Psoas muscle (tissue), 8 donors: ENCODE measurements around the gene MED20. TPM values are rescaled to one million over a fixed set of nuclear protein-coding genes. Genes with fewer than 3 reads are reported as not detected.

Experiments
- ATAC-seq, 4 donors: fragments of 200-7000 bp; cut with Tn5 transposase; one replicate each; pipeline ENCODE4 v1.9.1; 2020; ENCODE audit warnings: moderate library complexity in 3 of 4, mild to moderate bottlenecking in 2 of 4
- DNase-seq, 2 donors: peaks; one replicate each; pipeline ENCODE4 v3.0.0-alpha.2; 2020
- H3K27ac ChIP-seq: fragments of 200-600 bp; one replicate; pipeline ENCODE4 v1.8.0; 2022
- H3K27me3 ChIP-seq, 3 donors: fragments of 200-600 bp in 1 of 3; one replicate each; pipeline versions ENCODE4 v1.6.1 to v1.8.0; 2013 to 2022; ENCODE audit warnings: low read length in 2 of 3, mild to moderate bottlenecking in 2 of 3, moderate library complexity in 1 of 3; ENCODE audit not compliant: insufficient read depth in 3 of 3
- H3K36me3 ChIP-seq, 2 donors: fragments of 200-600 bp in 1 of 2; one replicate each; pipeline versions ENCODE4 v1.6.1 to v1.8.0; 2013 to 2022; ENCODE audit warnings: low read depth in 1 of 2, mild to moderate bottlenecking in 1 of 2, moderate library complexity in 1 of 2; ENCODE audit not compliant: insufficient read depth in 1 of 2
- H3K4me1 ChIP-seq: fragments of 200-600 bp; one replicate; pipeline ENCODE4 v1.8.0; 2022
- H3K4me3 ChIP-seq: fragments of 200-600 bp; one replicate; pipeline ENCODE4 v1.8.0; 2022; ENCODE audit warnings: mild to moderate bottlenecking
- H3K9me3 ChIP-seq: fragments of 200-600 bp; one replicate; pipeline ENCODE4 v1.8.0; 2022
- WGBS, 3 donors: extraction: QIAGEN DNeasy Blood & Tissue Kit; methylation state at CpG; one replicate each; pipeline versions ENCODE4 v1.1.6 to v1.1.7; 2013; 5-methylcytosine and 5-hydroxymethylcytosine counted together
- intact Hi-C, 2 donors: fragments of 100-400 bp; cut with DNase I; formaldehyde crosslinking; loops; one replicate each; pipeline versions ENCODE4 v1.11.0 to v1.14.2; 2022
- polyA plus RNA-seq, 3 donors: library from polyadenylated mRNA; stranded (reverse); fragments of 200-250 nt; gene quantifications; one replicate each; pipeline ENCODE4 v1.2.3, GENCODE V29; 2013
- total RNA-seq, 4 donors: library from RNA; stranded (reverse); fragmentation: NEBNext Ultra II Directional in 2 of 4; extraction: Animal tissue kit (Norgen Biotek cat#: 25700) in 2 of 4; gene quantifications; one replicate each; pipeline versions ENCODE4 v1.2.1 to v1.2.4, GENCODE V29; 2021 to 2023
- TF ChIP-seq, protein P1 (sequence below): fragments of 200-600 bp; IDR thresholded peaks from one replicate; pipeline ENCODE4 v1.8.0; 2022; ENCODE audit warnings: antibody characterized with exemption
- donor health status: healthy with polysubstance abuse.
- donor health status: DM: no; HTN: no; CAD: no; lungs with moderate emphysema.
- donor health status: Bipolar disorder and iron deficiency.
- donor health status: healthy.
- donor health status: DM: yes; HTN: yes; CAD: no.
- donor health status: DM: no; HTN: no; CAD: no.
- donor health status: DM: no; HTN: no; CAD: no.
- donor health status: DM: yes; HTN: yes; CAD: no.

The MED20 gene
- total and polyA plus RNA-seq, 7 donors, result 9.2 to 28.1 (median 16.4) TPM

DNA sequence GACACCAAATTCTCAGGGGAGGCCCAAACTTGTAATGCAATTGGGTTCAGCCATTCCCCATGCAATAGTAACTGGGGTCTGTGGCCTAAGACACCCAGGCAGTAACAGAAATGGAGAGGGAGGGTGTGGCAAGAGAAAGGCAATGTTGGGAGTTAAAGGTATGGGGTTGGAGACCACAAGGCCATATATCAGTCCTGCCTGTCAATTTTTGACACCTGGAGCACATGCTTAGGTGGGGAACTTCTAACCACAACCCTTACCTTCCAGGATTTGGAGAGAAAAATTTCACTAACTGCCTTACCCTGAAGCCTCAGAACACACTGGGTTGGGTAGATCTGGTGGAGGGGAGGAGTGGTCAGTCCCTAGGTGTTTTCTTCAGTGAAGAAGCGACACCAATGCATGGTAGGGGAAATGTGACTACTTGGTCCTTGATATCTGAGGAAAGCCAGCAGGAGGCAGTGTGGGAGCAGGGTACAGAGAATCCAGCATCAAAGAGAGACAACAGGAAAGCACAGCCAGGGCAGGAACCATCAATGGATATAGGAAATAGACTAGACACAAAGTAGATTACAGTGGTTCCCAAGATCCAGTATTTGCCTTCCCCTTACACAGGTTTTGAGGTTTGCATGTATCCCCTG, 18.9 kb downstream of the MED20 start:
- no peak for DNase-seq
- peaks cover 5 to 40% of the 10 kb centered on the region in 2 donors for H3K36me3 ChIP-seq
- no peak overlapping the region for H3K4me3 ChIP-seq
- no peak overlapping the region for H3K27ac ChIP-seq
- TF ChIP-seq, protein P1, sequence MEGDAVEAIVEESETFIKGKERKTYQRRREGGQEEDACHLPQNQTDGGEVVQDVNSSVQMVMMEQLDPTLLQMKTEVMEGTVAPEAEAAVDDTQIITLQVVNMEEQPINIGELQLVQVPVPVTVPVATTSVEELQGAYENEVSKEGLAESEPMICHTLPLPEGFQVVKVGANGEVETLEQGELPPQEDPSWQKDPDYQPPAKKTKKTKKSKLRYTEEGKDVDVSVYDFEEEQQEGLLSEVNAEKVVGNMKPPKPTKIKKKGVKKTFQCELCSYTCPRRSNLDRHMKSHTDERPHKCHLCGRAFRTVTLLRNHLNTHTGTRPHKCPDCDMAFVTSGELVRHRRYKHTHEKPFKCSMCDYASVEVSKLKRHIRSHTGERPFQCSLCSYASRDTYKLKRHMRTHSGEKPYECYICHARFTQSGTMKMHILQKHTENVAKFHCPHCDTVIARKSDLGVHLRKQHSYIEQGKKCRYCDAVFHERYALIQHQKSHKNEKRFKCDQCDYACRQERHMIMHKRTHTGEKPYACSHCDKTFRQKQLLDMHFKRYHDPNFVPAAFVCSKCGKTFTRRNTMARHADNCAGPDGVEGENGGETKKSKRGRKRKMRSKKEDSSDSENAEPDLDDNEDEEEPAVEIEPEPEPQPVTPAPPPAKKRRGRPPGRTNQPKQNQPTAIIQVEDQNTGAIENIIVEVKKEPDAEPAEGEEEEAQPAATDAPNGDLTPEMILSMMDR, result peak; percentile 11
- 96 to 97% (median 96%) methylated on average over 1 of the region's 1 CpG for WGBS, 3 donors
- intact Hi-C loops, result no loop called here
- no peaks in the 10 kb centered on the region for H3K9me3 ChIP-seq
- no peak for ATAC-seq
- no peaks in the 10 kb centered on the region for H3K27me3 ChIP-seq
- no peaks in the 10 kb centered on the region for H3K4me1 ChIP-seq

DNA sequence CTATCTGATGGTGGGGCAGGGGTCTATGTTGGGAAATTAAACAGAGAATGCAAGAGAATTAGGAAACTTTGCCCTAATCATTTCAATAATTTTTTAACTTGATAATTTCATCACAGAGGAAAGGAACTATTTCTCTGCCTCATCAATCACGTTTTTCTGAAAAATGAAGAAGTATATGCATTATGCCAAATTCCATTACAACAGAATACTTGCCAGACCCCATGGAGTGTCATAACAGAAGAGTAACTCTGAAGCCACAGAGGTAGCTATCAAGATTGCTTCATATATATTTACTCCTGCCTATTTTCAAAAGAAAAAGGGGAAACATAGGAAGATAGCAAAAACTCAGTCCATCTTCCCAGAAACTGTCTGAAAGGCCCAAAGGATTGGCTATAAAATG, 20.1 kb downstream of the MED20 start:
- Histone ChIP-seq H3K4me3 (no peak overlapping the region), H3K27me3 (no peaks in the 10 kb centered on the region), H3K4me1 (peaks cover 5% of the 10 kb centered on the region), H3K27ac (no peak overlapping the region), H3K9me3 (no peaks in the 10 kb centered on the region), H3K36me3 (peaks cover 0 to 28% of the 10 kb centered on the region in 2 donors)
- ATAC-seq, result no peak
- intact Hi-C loops, result no loop called here
- TF ChIP-seq, protein P1, result no peak
- DNase-seq, result no peak
- WGBS, 3 donors, result 77 to 88% (median 79%) methylated on average over 1 of the region's 1 CpG

DNA sequence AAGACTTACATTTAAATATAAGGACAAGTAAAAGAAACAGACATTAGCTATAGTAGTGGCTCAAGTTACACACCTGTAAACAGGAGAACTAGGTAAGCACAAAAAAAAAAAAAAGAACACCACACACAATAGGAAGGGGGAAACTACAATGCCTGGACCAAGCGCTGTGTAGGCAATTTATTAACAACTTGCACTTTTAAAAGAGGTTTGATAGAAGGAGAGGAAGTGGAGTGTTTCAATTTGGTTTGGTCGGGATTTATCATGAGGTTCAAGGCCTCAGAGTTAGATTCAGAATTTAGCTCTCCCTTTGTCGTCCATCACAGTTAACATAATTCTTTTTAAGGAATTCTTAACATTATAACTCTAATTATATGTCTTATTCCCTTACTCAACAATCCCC, 24.7 kb downstream of the MED20 start:
- Histone ChIP-seq H3K4me1 (peaks cover 16% of the 10 kb centered on the region), H3K27ac (no peak overlapping the region), H3K9me3 (no peaks in the 10 kb centered on the region), H3K36me3 (no peaks in the 10 kb centered on the region), H3K4me3 (peak overlapping the region; percentile 81), H3K27me3 (no peaks in the 10 kb centered on the region)
- 62 to 78% (median 65%) methylated on average over 3 of the region's 3 CpGs for WGBS, 3 donors
- DNase-seq (no peak), ATAC-seq (no peak)
- TF ChIP-seq, protein P1, result no peak
- intact Hi-C loops, result loop anchor here in 1 of 2 donors (10.0 kb wide), 1 partner anchor 111 kb away; the partner anchor contains the start of genes PRICKLE4 and TOMM6

DNA sequence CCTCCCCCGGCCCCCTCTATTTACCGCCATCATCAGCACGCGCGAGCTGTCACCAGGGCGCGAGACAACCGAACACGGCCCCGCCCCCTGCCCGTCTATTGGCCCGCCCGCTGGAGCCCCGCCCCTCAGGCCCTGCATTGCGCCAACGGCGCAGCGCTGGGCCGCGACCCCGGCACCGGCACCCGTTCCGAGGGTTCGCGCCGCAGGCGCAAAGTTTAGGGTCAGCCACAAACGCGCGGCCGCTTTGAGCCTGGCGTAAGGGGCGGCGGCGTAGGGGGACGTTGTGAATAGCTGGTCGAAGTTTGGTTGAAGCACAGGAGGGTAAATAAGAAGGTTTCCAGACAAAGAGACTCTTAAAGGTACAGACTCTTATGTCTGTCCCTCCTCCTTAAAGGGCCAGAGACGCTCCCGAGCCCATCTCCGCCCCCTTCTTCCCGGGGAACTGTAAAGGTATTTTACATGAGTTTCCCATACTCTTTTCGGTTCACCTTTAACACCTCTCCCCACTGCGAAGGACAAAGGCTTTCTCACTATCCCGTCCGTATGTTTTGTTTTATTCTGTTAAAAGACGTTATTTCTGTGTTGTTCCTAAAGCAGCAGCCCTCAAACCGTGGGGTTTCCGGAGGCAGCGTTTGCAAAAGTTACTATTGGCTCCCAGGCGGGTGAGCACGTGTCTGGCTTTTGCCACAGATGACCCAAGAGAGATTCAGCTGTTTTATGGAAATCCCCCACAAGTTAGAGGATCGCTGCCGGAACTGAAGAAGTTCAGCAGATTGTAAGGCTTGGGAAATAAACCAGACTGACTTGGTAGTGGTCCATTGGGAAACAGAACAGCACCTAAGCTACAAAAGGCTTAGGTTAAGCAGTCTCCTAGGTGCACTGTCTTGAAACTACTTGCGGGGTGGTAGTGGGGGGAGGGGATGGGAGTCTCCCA, 25.4 kb downstream of the MED20 start, which contains the start of gene USP49:
Gene USP49, minus strand, starts transcription at position 76 of the 934 bp plus-strand sequence. CDS start 88,392 bp downstream, outside the sequence.
- Histone ChIP-seq H3K9me3 (no peaks in the 10 kb centered on the region), H3K4me3 (peak within 1 kb of the TSS; percentile 81), H3K27ac (peak within 1 kb of the TSS; percentile 81), H3K27me3 (no peaks in the 10 kb centered on the region), H3K36me3 (no peaks in the 10 kb centered on the region), H3K4me1 (peaks cover 16% of the 10 kb centered on the region)
- ATAC-seq (peak; percentile 98 to 100 (median 100)), DNase-seq (peak; percentile 92 to 95)
- TF ChIP-seq, protein P1, result no peak
- intact Hi-C loops, result loop anchor here in 1 of 2 donors (10.0 kb wide), 1 partner anchor 111 kb away; the partner anchor contains the start of genes PRICKLE4 and TOMM6
- WGBS, 3 donors, result 1% methylated on average over 47 to 55 of the region's 55 CpGs
